ENCODE results near the gene RCVRN.

Gene RCVRN

DNA sequence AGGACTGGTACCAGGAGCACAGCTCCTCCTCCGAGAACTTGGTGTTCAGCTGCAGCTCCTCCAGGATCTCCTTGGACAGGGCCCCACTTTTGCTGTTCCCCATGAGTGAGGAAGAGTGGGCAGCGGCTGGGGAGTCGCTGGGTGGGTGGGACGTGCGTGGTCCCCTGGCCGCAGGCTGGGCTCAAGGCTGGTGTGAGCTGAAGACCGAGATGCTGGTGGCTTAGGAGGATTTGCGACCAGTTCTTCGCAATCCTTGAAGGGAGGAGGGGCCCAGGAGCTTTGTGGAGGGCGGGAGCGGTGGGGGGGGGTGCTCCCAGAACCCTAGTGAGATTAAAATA lies at the start of gene RCVRN:
TSS of gene RCVRN (minus strand) at position 194 of the 338 bp plus-strand sequence. CDS start at position 103, 91 bp downstream.
- no peak for DNase-seq

- no peak for DNase-seq
Measured at GRCh38 chr17:9953492-9953891, 48.4 kb upstream of the RCVRN start.

- DNase-seq, result no peak
Measured at GRCh38 chr17:9951803-9952202, 46.7 kb upstream of the RCVRN start.

DNA sequence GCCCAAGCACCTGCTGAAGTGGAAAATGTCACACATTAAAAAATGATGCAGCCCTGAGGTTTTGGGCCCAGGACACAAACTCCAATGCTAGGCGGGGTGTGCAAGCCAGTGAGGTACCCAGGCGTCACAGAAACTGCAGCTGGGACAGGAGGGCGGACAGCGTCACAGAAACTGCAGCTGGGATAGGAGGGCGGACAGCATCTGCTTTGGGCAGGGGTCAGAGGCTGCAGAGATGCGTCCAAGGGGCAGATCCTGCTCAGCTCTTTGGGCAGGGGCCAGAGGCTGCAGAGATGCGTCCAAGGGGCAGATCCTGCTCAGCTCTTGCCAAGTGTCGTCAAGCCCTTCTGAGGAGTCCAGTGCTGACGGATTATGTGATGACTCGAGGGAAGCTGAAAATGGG lies 43.9 kb upstream of the RCVRN start:
- DNase-seq, result no peak

DNA sequence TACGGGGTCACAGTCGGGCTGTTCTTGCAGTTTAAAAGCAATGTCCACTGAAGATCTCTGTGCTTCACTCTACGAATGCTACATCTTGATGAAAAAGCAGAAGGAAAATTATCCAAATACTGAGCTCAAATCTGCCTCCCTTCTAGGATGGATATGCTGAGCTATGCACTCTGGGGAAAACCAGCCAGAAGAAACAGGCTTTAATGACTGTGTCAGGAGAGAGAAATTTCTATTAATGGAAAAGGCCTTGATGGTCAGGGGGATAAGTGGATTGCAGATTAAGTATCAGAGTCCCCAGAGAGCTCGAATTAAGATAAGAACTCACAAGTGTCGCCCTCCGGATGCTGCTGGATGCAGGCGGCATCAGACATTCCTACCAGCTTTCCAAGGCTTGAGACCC lies 39.6 kb upstream of the RCVRN start:
- no peak for DNase-seq

DNA sequence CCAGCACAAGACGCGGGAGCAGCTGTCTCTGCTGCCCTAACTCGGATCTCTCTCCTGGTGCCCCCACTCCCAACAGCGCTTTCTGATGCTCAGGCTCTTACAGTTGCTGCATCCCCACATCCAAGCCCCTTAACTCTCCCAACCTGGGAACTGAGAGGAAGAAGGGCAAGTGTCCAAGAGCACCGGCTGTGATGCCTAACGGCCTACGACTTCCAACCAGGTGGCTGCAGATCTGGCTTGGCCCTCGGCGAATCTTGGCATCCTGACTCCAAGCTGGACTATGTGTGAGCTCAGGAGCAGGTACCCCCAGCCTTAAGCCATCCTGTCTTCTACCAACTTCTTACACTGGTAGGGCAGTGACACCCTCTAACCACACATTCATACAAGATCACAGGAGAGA lies 38.3 kb upstream of the RCVRN start:
- no peak for DNase-seq

DNA sequence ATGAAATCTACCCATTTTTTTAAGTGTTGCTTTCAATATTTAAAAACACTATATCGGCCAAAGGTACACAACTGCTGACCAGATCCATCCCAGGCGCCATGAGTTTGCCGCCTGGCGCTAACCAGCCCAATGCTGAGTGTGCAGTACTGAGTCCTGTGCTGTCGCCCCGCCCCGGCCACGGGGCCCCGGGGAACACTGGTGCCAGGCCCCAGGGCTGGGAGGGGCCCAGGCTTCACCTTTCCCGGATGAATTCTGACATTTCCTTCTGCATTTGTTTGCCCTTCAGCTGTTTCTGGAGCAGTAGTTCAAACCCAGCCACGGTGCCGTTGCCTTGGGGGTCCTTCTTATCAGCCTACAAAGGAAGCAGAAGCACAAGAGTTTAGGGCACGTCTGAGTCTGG lies 37.8 kb upstream of the RCVRN start:
- no peak for DNase-seq

- no peak for DNase-seq
Measured at GRCh38 chr17:9941305-9941704, 36.2 kb upstream of the RCVRN start.

- no peak for DNase-seq
Measured at GRCh38 chr17:9940841-9941240, 35.8 kb upstream of the RCVRN start.

DNA sequence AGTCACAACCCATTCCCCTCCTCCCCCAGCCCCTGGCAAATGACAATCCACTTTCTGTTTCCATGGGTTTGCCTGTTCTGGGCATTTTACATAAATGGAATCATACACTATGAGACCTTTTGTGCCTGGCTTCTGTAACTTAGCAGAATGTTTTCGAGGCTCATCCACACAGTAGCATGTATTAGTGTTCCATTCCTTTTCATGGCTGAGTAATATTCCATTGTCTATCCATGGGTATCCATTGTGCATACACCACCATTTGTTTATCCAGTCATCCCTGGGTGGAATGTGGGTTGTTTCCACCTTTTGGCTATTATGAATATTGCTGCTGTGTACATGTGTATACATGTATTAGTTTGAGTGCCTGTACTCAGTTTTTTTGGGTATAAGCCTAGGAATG lies 33.7 kb upstream of the RCVRN start:
- DNase-seq, result no peak

DNA sequence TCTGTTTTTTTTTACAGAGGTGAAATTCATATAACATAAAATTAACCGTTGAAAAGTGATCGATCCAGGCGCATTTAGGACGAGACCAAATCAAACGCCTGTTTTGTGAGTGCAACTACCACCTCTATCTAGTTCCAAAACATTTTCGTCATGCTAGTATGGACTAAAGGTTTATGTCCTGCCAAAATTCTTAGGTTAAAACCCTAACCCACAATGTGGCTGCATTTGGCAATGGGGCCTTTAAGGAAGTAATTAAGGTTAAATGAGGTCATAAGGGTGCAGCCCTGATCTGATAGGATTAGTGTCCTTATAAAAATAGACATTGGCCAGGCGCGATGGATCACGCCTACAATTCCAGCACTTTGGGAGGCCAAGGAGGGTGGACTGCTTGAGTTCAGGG lies 32.8 kb upstream of the RCVRN start:
- DNase-seq, result no peak

DNA sequence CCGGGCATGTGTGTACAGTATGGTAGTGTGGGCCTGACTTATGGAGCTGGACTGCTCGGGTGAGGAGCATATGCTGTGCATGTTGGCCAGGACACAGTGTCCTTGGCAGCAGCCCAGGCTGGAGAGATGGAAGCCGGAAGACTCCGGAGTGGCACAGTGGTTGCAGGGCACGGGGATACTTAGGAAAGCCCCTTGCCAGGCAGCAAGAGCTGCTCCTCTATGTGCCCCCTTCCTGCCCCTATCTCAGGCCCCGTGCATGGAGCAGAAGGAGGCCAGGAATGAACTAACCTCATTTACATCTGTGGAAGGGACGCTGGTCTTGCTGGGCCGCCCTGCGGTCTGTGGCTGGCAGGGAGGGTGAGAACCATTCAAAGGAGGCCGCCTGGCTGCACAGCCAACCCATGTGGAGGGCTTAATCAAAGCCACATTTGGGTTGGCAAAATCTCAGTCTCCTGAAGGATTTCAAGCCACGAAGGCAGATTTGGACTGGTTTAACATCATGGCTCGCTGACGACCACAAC lies 32.2 kb upstream of the RCVRN start:
- DNase-seq, result no peak

DNA sequence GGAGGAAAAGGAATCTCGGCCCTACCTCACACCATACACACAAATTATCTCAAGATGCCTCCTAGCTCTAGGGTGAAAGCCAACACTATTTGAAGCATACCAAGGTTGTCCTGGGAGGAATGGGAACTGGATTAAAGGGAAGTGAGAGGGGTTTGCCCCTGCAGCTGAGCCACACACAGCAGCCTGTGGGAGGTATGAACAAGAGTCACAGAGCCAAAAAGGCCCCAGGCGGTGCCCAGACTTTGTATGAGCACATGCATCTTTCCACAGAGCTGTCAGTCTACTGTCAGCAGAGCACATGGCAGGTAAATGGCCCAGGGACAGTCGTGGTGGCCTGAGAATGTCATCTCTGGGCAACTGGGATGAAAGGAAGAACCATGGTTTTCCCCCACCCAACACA lies 31.0 kb upstream of the RCVRN start:
- DNase-seq, result peak; percentile 79 to 88 (median 80)

GRCh38 chr17:9935408-9935807 lies 30.3 kb upstream of the RCVRN start:
- DNase-seq, result no peak

- DNase-seq, result no peak
Measured at GRCh38 chr17:9934331-9934730, 29.3 kb upstream of the RCVRN start.

- no peak for DNase-seq
Measured at GRCh38 chr17:9932491-9932890, 27.4 kb upstream of the RCVRN start.

GRCh38 chr17:9931144-9931741 lies 26.2 kb upstream of the RCVRN start:
- DNase-seq, result no peak

DNA sequence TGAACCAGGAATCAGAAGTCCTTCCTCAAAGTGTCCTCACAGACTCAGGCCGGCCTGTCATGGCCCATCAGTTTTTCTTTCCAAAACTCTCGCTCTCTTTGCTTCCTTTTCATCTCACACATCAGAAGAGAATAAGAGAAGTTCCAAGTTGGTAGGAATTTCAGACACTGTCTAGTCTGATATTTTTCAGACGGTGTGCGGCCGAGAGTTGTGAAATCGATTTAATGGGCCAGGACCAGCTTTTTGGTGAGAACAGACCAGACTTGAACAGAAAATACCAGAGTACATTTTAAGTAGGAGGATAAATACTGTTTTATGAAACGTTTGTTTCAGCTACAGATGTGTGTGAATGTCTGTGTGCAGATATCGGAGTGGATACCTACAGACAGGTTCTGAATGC lies 24.8 kb upstream of the RCVRN start:
- no peak for DNase-seq

DNA sequence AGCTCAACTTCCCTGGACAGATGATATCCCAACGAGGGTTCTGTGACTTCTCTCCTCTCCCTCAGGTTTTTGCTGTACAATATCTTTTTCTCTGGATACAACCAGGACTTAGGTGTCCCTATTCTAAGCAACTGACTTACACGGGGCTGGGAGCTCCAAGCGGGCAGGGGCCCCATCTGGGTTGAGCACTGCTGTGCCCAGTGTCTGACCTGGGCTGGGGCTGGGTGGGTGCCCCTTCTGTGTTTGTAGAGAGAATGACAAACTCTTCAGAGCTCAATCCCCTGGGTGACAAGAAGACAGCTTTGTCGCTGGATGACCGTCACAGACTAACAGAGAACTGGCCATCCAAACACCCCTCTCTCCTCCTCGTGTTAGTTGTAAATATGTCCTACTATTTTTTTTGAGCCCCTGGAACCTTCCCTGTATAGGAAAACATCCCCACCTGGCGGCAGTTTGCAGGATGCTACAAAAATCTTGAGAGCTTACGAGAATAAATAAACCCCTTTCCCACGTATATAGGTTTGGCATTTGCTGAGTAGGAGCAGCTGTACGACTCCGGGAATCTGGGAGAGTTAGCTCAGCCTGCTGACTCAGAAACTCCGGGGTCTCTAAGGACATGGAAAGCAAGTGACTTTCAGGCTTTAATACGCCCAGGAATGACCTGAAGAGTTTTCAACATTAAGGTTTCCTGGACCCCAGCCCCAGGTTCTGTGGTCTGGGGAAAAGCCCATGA lies 23.7 kb upstream of the RCVRN start:
- no peak for DNase-seq

- no peak for DNase-seq
Measured at GRCh38 chr17:9926150-9926804, 21.2 kb upstream of the RCVRN start.

- DNase-seq, result no peak
Measured at GRCh38 chr17:9925457-9925856, 20.4 kb upstream of the RCVRN start.

DNA sequence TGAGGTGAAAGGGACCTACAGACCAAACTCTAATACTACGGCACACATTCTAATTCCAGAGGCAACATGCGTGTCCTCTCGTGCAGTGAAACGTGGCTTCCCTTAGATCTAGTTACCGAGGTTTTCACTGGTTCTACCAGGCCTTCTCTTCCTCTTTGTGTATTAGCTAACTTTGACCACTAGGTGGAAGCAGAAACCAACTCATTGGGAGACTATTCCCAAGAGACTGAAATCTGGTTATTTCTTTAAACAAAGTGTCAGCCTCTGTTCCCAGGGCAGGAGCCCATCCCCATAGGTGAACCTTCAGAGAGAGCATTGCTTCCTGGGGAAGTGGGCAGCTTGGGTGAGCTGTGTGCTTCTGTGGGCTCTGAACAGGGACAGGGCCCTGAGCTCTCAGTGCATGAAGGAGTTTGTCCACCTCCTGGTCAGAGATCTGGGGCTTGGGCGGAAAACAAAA lies 19.7 kb upstream of the RCVRN start:
- DNase-seq, result peak; percentile 73 to 84 (median 82)

DNA sequence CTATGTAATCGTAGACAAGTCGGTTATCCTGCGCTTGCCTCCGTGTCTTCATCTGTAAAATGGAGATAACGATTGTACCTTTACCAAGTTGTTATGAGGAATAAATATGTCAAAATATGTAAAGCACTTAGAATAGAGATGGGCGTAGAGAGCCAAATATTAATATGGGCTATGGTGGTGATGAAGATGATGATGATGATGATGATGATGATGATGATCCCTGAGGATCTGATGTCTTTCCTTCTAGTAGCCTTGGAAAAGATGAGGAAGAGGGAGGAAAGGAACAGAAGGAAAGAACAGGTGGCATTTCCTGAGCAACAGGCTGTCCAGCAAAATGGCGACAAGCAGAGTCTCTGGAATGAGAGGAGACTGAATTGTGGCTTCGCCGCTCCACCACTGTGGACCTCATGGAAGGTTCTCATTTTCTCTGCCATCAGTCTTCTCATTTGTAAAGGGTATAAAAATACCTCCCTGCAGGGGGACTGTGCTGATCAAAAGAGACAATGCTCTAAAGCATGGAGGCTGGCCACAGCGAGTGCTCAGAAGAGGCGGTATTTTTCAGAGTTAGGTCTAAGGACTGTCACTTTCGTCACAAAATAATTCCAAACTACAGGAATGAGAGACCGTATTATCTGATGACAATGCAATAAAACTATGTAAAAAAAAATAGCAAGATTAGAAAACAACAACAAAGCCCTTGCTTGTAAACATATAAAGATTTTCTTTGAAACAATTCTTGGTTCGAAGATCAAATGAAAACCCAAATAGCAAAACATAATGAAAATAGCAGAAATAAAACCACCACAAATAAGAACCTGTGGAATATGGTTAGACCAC lies 17.2 kb upstream of the RCVRN start:
- DNase-seq, result no peak
